Natural killer cell (primary cell): ENCODE data around the gene HDAC4. TPM values are rescaled to one million over a fixed set of nuclear protein-coding genes. Genes with fewer than 3 reads are reported as not detected.
A peak's percentile ranks its signal among the peaks of the same experiment; 100 is the strongest.

ENCODE experiments used
- ATAC-seq, 3 donors: fragments of 150-1000 bp in 2 of 3; fragments of 200-7000 bp in 1 of 3; cut with Tn5 transposase; 1 replicate in 1 of 3; 2 replicates in 2 of 3; pipeline ENCODE4 v1.10.0; 2021; ENCODE audit warnings: mild to moderate bottlenecking in 2 of 3, moderate library complexity in 2 of 3
- DNase-seq, 2 donors: peaks; one replicate each; pipeline versions ENCODE4 v3.0.0 to v3.0.0-alpha.2; 2013 to 2021; ENCODE audit warnings: mixed read lengths in 1 of 2
- H3K27ac ChIP-seq: one replicate; pipeline ENCODE4 v1.5.1; 2013; ENCODE audit warnings: mild to moderate bottlenecking, low read length
- H3K27me3 ChIP-seq: one replicate; pipeline ENCODE4 v1.6.1; 2013; ENCODE audit warnings: low read length; ENCODE audit not compliant: control insufficient read depth, insufficient read depth
- H3K36me3 ChIP-seq: one replicate; pipeline ENCODE4 v1.6.1; 2013; ENCODE audit warnings: low read length; ENCODE audit not compliant: control insufficient read depth, insufficient read depth
- H3K4me1 ChIP-seq: one replicate; pipeline ENCODE4 v1.6.1; 2013; ENCODE audit warnings: low read length; ENCODE audit not compliant: control insufficient read depth, insufficient read depth
- H3K4me3 ChIP-seq: one replicate; pipeline ENCODE4 v1.5.1; 2013; ENCODE audit warnings: low read length
- H3K9me3 ChIP-seq: one replicate; pipeline ENCODE4 v1.6.1; 2013; ENCODE audit warnings: low read length; ENCODE audit not compliant: control insufficient read depth, insufficient read depth
- H3K27ac Mint-ChIP-seq, 2 donors: one replicate each; pipeline ENCODE4 v1.8.0; 2022; ENCODE audit warnings: mild to moderate bottlenecking in 2 of 2, mixed read lengths in 2 of 2, moderate library complexity in 1 of 2
- H3K27me3 Mint-ChIP-seq, 2 donors: one replicate each; pipeline ENCODE4 v1.8.0; 2022; ENCODE audit warnings: low read depth in 2 of 2, mixed read lengths in 2 of 2
- H3K36me3 Mint-ChIP-seq: one replicate; pipeline ENCODE4 v1.8.0; 2022; ENCODE audit warnings: mixed read lengths
- H3K4me1 Mint-ChIP-seq, 2 donors: one replicate each; pipeline ENCODE4 v1.8.0; 2022; ENCODE audit warnings: mixed read lengths in 2 of 2
- H3K4me3 Mint-ChIP-seq: one replicate; pipeline ENCODE4 v1.8.0; 2022; ENCODE audit warnings: mild to moderate bottlenecking, moderate library complexity, mixed read lengths
- H3K9me3 Mint-ChIP-seq, 2 donors: one replicate each; pipeline ENCODE4 v1.8.0; 2022; ENCODE audit warnings: mixed read lengths in 2 of 2
- CTCF ChIP-seq: fragments of 200-600 bp; IDR thresholded peaks from one replicate; pipeline ENCODE4 v1.8.0; 2022; ENCODE audit warnings: antibody characterized with exemption
- WGBS: methylation state at CpG from one replicate; pipeline ENCODE4 v1.1.7; 2013; ENCODE audit warnings: missing lambda C conversion rate; ENCODE audit not compliant: insufficient coverage; 5-methylcytosine and 5-hydroxymethylcytosine counted together
- intact Hi-C: fragments of 100-400 bp; cut with micrococcal nuclease; formaldehyde crosslinking; loops from one replicate; pipeline ENCODE4 v1.14.2; 2022
- total RNA-seq, 4 donors: library from RNA; stranded (reverse); fragments of 120-200 nt in 1 of 4; gene quantifications; one replicate each; pipeline versions ENCODE4 v1.2.3 to v1.2.4, GENCODE V29; 2013 to 2022

Gene HDAC4
- total RNA-seq, 3 donors from 2014 or later (not counting 1 experiment from before 2014, with no cell fraction given), result 74.9 to 105 (median 100) TPM

- H3K27ac Mint-ChIP-seq, result peak overlapping the region; percentile 26 to 68
- no peak for TF ChIP-seq CTCF
- intact Hi-C loops, result loop anchor here (5.0 kb wide), 1 partner anchor 37 kb away; no protein-coding TSS in a partner anchor
Measured at GRCh38 chr2:239285071-239285931, 115.5 kb downstream of the HDAC4 start.

GRCh38 chr2:239283961-239284795 is 116.6 kb downstream of the HDAC4 start:
- intact Hi-C loops, result no loop called here
- no peaks in the 10 kb centered on the region for H3K36me3 Mint-ChIP-seq
- ATAC-seq (no peak), DNase-seq (no peak)
- no peak for TF ChIP-seq CTCF
- H3K9me3 ChIP-seq, result no peaks in the 10 kb centered on the region
- peak overlapping the region in 1 of 2 donors; percentile 68 for H3K27ac Mint-ChIP-seq
- H3K36me3 ChIP-seq, result no peaks in the 10 kb centered on the region
- no peaks in the 10 kb centered on the region for H3K9me3 Mint-ChIP-seq
- peaks cover 20% of the 10 kb centered on the region for H3K4me1 ChIP-seq
- H3K27ac ChIP-seq, result no peak overlapping the region
- peaks cover 28 to 31% of the 10 kb centered on the region in 2 donors for H3K4me1 Mint-ChIP-seq
- WGBS, result 92% methylated on average over 31 of the region's 31 CpGs
- no peaks in the 10 kb centered on the region for H3K27me3 Mint-ChIP-seq
- no peak overlapping the region for H3K4me3 Mint-ChIP-seq
- H3K4me3 ChIP-seq, result no peak overlapping the region
- no peaks in the 10 kb centered on the region for H3K27me3 ChIP-seq

More at GRCh38 chr2:239285071-239285931, 115.5 kb downstream of the HDAC4 start:
- no peaks in the 10 kb centered on the region for H3K36me3 ChIP-seq
- Mint-ChIP-seq H3K27me3 (no peaks in the 10 kb centered on the region), H3K9me3 (no peaks in the 10 kb centered on the region), H3K4me1 (peaks cover 37 to 42% of the 10 kb centered on the region in 2 donors), H3K36me3 (no peaks in the 10 kb centered on the region), H3K4me3 (peak overlapping the region; percentile 35)
- peak; percentile 39 to 58 (median 53) for ATAC-seq
- H3K4me3 ChIP-seq, result no peak overlapping the region
- no peak overlapping the region for H3K27ac ChIP-seq
- no peaks in the 10 kb centered on the region for H3K9me3 ChIP-seq
- 30% methylated on average over 26 of the region's 26 CpGs for WGBS
- peaks cover 29% of the 10 kb centered on the region for H3K4me1 ChIP-seq
- no peaks in the 10 kb centered on the region for H3K27me3 ChIP-seq
- peak in 1 of 2 donors; percentile 70 for DNase-seq

GRCh38 chr2:239283288-239283945 is 117.4 kb downstream of the HDAC4 start:
- no peaks in the 10 kb centered on the region for H3K36me3 ChIP-seq
- Mint-ChIP-seq H3K4me3 (no peak overlapping the region), H3K4me1 (peaks cover 28 to 31% of the 10 kb centered on the region in 2 donors), H3K9me3 (no peaks in the 10 kb centered on the region), H3K27me3 (no peaks in the 10 kb centered on the region), H3K27ac (no peak overlapping the region), H3K36me3 (no peaks in the 10 kb centered on the region)
- H3K4me3 ChIP-seq, result no peak overlapping the region
- TF ChIP-seq CTCF, result no peak
- no peaks in the 10 kb centered on the region for H3K9me3 ChIP-seq
- ATAC-seq, result no peak
- intact Hi-C loops, result no loop called here
- DNase-seq, result no peak
- WGBS, result 96% methylated on average over 29 of the region's 29 CpGs
- no peak overlapping the region for H3K27ac ChIP-seq
- no peaks in the 10 kb centered on the region for H3K27me3 ChIP-seq
- H3K4me1 ChIP-seq, result peaks cover 23% of the 10 kb centered on the region
